Kidney (tissue), 14 donors: ENCODE data around the gene ANKRD61. TPM values are rescaled to one million over a fixed set of nuclear protein-coding genes. Genes with fewer than 3 reads are reported as not detected.

Experiments
- DNase-seq, 5 donors: peaks; one replicate each; pipeline ENCODE4 v3.0.0-alpha.2; 2013 to 2020
- FAIRE-seq: peaks from 2 replicates; lab custom pipeline; 2012; peaks lifted over from hg19 to GRCh38; lab: Jason Lieb, UNC
- H3K27ac ChIP-seq, 2 donors: one replicate each; pipeline ENCODE4 v1.7.0; 2013; ENCODE audit warnings: low read depth in 2 of 2, low read length in 2 of 2, inconsistent platforms in 1 of 2
- H3K27me3 ChIP-seq: one replicate; pipeline ENCODE4 v1.7.1; 2013; ENCODE audit warnings: low read length, inconsistent platforms; ENCODE audit not compliant: control insufficient read depth, insufficient read depth
- H3K36me3 ChIP-seq, 3 donors: one replicate each; pipeline versions ENCODE4 v1.7.0 to v1.7.1; 2013; ENCODE audit warnings: low read length in 3 of 3, control low read depth in 1 of 3, inconsistent platforms in 1 of 3; ENCODE audit not compliant: insufficient read depth in 3 of 3, control insufficient read depth in 2 of 3
- H3K4me1 ChIP-seq, 3 donors: one replicate each; pipeline versions ENCODE4 v1.7.0 to v1.7.1; 2013; ENCODE audit warnings: low read length in 3 of 3, inconsistent platforms in 1 of 3, low read depth in 1 of 3; ENCODE audit not compliant: control insufficient read depth in 2 of 3, insufficient read depth in 2 of 3
- H3K4me3 ChIP-seq, 3 donors: one replicate each; pipeline versions ENCODE4 v1.7.0 to v1.8.1; 2013; ENCODE audit warnings: low read length in 3 of 3, control low read depth in 1 of 3, inconsistent platforms in 1 of 3
- H3K9ac ChIP-seq, 3 donors: one replicate each; pipeline versions ENCODE4 v1.7.0 to v1.7.1; 2013; ENCODE audit warnings: low read length in 3 of 3, control low read depth in 1 of 3, inconsistent platforms in 1 of 3
- H3K9me3 ChIP-seq, 3 donors: one replicate each; pipeline versions ENCODE4 v1.7.0 to v1.7.1; 2013; ENCODE audit warnings: low read length in 3 of 3, control low read depth in 1 of 3, inconsistent platforms in 1 of 3; ENCODE audit not compliant: control insufficient read depth in 2 of 3, insufficient read depth in 1 of 3
- CTCF ChIP-seq: IDR thresholded peaks from 3 replicates; pipeline ENCODE4 v1.5.1; 2012; ENCODE audit warnings: mild to moderate bottlenecking, moderate library complexity, borderline replicate concordance; ENCODE audit not compliant: insufficient read depth; ENCODE audit errors: extremely low read depth
- intact Hi-C: fragments of 100-400 bp; cut with DNase I; formaldehyde crosslinking; loops from one replicate; pipeline ENCODE4 v1.11.1; 2022
- polyA plus RNA-seq: library from polyadenylated mRNA; stranded (reverse); fragments of 350-450 nt; fragmentation: Illumina TruSeq; extraction: RNeasy Lipid Tissue Mini Kit (QIAGEN cat#74804); gene quantifications from one replicate; pipeline ENCODE4 v1.2.3, GENCODE V29; 2014; ENCODE audit warnings: low read depth, low replicate concordance; ENCODE audit not compliant: insufficient read depth
- total RNA-seq: library from RNA; stranded (reverse); fragmentation: NEBNext Ultra II Directional; extraction: Animal tissue kit (Norgen Biotek cat#: 25700); gene quantifications from one replicate; pipeline ENCODE4 v1.2.1, GENCODE V29; 2021
- donor health status: control.
- donor health status: control.
- donor health status: control.
- donor health status: control.
- donor health status: control.
- donor health status: DM: yes; HTN: yes; CAD: no.
- donor health status: Normal renal cell carcinoma (clear cell type).

ANKRD61 gene
- total and polyA plus RNA-seq, 2 donors from 2014 or later: 0.19 TPM; not detected in 1

- Histone ChIP-seq H3K27me3 (no peaks in the 10 kb centered on the region), H3K9me3 (no peaks in the 10 kb centered on the region), H3K27ac (peak overlapping the region in 1 of 2 donors; percentile 53), H3K4me1 (peaks cover 0 to 1% (median 0%) of the 10 kb centered on the region in 3 donors), H3K4me3 (no peak overlapping the region), H3K36me3 (peaks cover 19 to 47% (median 44%) of the 10 kb centered on the region in 3 donors), H3K9ac (no peak overlapping the region)
- no peak for TF ChIP-seq CTCF
- FAIRE-seq (no peak), DNase-seq (peak in 1 of 5 donors; percentile 3)
- intact Hi-C loops: no loop called here
These were observed 10.5 kb upstream of the ANKRD61 start for GRCh38 chr7:6020371-6021286.

GRCh38 chr7:6022707-6023106, 8.5 kb upstream of the ANKRD61 start:
- no peak overlapping the region for H3K9ac ChIP-seq
- no peak overlapping the region for H3K27ac ChIP-seq
- FAIRE-seq (no peak), DNase-seq (peak in 1 of 5 donors; percentile 3)
- no peak overlapping the region for H3K4me3 ChIP-seq
- intact Hi-C loops: no loop called here
- no peak for TF ChIP-seq CTCF
- peaks cover 22 to 61% (median 41%) of the 10 kb centered on the region in 3 donors for H3K36me3 ChIP-seq
- no peaks in the 10 kb centered on the region for H3K9me3 ChIP-seq
- H3K4me1 ChIP-seq: no peaks in the 10 kb centered on the region
- H3K27me3 ChIP-seq: no peaks in the 10 kb centered on the region

- Histone ChIP-seq H3K27me3 (no peaks in the 10 kb centered on the region), H3K4me1 (no peaks in the 10 kb centered on the region), H3K9ac (no peak overlapping the region), H3K9me3 (no peaks in the 10 kb centered on the region), H3K36me3 (peaks cover 24 to 74% (median 36%) of the 10 kb centered on the region in 3 donors), H3K4me3 (no peak overlapping the region), H3K27ac (no peak overlapping the region)
- FAIRE-seq (no peak), DNase-seq (peak in 1 of 5 donors; percentile 2)
- intact Hi-C loops: no loop called here
- no peak for TF ChIP-seq CTCF
These were observed 7.2 kb upstream of the ANKRD61 start for GRCh38 chr7:6023974-6024435.
